Heart right ventricle (tissue), 16 donors: Measurements from ENCODE around the gene SRD5A3. TPM values are rescaled to one million over a fixed set of nuclear protein-coding genes. Genes with fewer than 3 reads are reported as not detected.
A peak's percentile ranks its signal among the peaks of the same experiment; 100 is the strongest.
"Not testable (repeated sequence)": the region's sequence is repeated elsewhere in the genome, so short reads cannot be mapped to it uniquely, and the experiment has no call there.

Source experiments
- ATAC-seq, 8 donors: fragments of 200-7000 bp; cut with Tn5 transposase; one replicate each; pipeline ENCODE4 v1.9.1; 2020; ENCODE audit warnings: mild to moderate bottlenecking in 8 of 8, moderate library complexity in 8 of 8, moderate number of reproducible peaks in 1 of 8
- DNase-seq, 2 donors: peaks; one replicate each; pipeline ENCODE4 v3.0.0-alpha.2; 2020
- H3K27ac ChIP-seq, 10 donors: fragments of 200-600 bp; sonication (generic) in 2 of 10; one replicate each; pipeline versions ENCODE4 v1.5.0 to v1.8.0; 2020 to 2022; ENCODE audit warnings: mild to moderate bottlenecking in 3 of 10
- H3K27me3 ChIP-seq, 7 donors: fragments of 200-600 bp; one replicate each; pipeline ENCODE4 v1.8.0; 2021 to 2022; ENCODE audit warnings: mild to moderate bottlenecking in 2 of 7
- H3K36me3 ChIP-seq, 9 donors: fragments of 200-600 bp; sonication (generic) in 1 of 9; one replicate each; pipeline versions ENCODE4 v1.5.0 to v1.8.0; 2020 to 2022; ENCODE audit warnings: mild to moderate bottlenecking in 2 of 9
- H3K4me1 ChIP-seq, 9 donors: fragments of 200-600 bp; sonication (generic) in 1 of 9; one replicate each; pipeline versions ENCODE4 v1.5.0 to v1.8.0; 2020 to 2022; ENCODE audit warnings: mild to moderate bottlenecking in 4 of 9
- H3K4me3 ChIP-seq, 10 donors: fragments of 200-600 bp; sonication (generic) in 2 of 10; one replicate each; pipeline versions ENCODE4 v1.5.0 to v1.8.0; 2020 to 2022; ENCODE audit warnings: mild to moderate bottlenecking in 7 of 10, moderate library complexity in 2 of 10
- H3K9me3 ChIP-seq, 11 donors: fragments of 200-600 bp in 10 of 11; sonication (generic) in 2 of 11; one replicate each; pipeline versions ENCODE4 v1.5.0 to v1.8.0; 2013 to 2022; ENCODE audit warnings: mild to moderate bottlenecking in 2 of 11, control low read depth in 1 of 11, moderate library complexity in 1 of 11
- WGBS, 2 donors: extraction: QIAGEN DNeasy Blood & Tissue Kit; methylation state at CpG; one replicate each; pipeline ENCODE4 v1.1.7; 2013; ENCODE audit warnings: inconsistent platforms in 1 of 2; 5-methylcytosine and 5-hydroxymethylcytosine counted together
- intact Hi-C, 10 donors: fragments of 100-400 bp; cut with DNase I; formaldehyde crosslinking; loops; one replicate each; pipeline versions ENCODE4 v1.11.1 to v1.14.2; 2022
- polyA plus RNA-seq, 2 donors: library from polyadenylated mRNA; stranded (reverse); fragments of 200-250 nt; gene quantifications; one replicate each; pipeline ENCODE4 v1.2.3, GENCODE V29; 2013
- total RNA-seq, 10 donors: library from RNA; stranded (reverse); fragmentation: NEBNext Ultra II Directional in 3 of 10; extraction: Animal tissue kit (Norgen Biotek cat#: 25700) in 3 of 10; gene quantifications; one replicate each; pipeline versions ENCODE4 v1.2.1 to v1.2.4, GENCODE V29; 2021 to 2023
- TF ChIP-seq, protein P1 (sequence below), 9 donors: fragments of 200-600 bp; sonication (generic) in 2 of 9; IDR thresholded peaks; one replicate each; pipeline versions ENCODE4 v1.5.0 to v1.8.0; 2021 to 2022; ENCODE audit warnings: antibody characterized with exemption in 9 of 9, mild to moderate bottlenecking in 5 of 9, moderate library complexity in 1 of 9
- donor health status: Arrhythmogenic right ventricular cardiomyopathy.
- donor health status: ischemic (EF 13 %, LVEDD 7.1; RV severe dilation, severe dysfunction).
- donor health status: healthy with polysubstance abuse.
- donor health status: DM: no; HTN: yes; CAD: no.
- donor health status: DM: no; HTN: no; CAD: no.
- donor health status: ischemic (EF 25% LVEDD 6.9; RV normal size, moderate dysfunction).
- donor health status: ischemic (EF 25% LVEDD 5.7; RV mildly dilated, moderate dysfunction).
- donor health status: healthy.
- donor health status: DM: yes; HTN: yes; CAD: no.
- donor health status: Ischemic cardiomyopathy.
- donor health status: ischemic (EF 35%, LVEDD 5.7; RV mildly dilated, moderate dysfunction).
- donor health status: nonischemic (EF 11% LVEDD 7.7; RV severe dilation, severe dysfunction).
- donor health status: DM: yes; HTN: yes; CAD: no.
- donor health status: PGD.
- donor health status: ischemic (EF 29% LVEDD 5.4; RV normal size, mild dysfunction).
- donor health status: nonischemic (EF 23%, LVEDD 6.1; RV moderate dilation, normal function).

Gene SRD5A3
- total and polyA plus RNA-seq, 12 donors = 4.4 to 14.6 (median 7.7) TPM

DNA sequence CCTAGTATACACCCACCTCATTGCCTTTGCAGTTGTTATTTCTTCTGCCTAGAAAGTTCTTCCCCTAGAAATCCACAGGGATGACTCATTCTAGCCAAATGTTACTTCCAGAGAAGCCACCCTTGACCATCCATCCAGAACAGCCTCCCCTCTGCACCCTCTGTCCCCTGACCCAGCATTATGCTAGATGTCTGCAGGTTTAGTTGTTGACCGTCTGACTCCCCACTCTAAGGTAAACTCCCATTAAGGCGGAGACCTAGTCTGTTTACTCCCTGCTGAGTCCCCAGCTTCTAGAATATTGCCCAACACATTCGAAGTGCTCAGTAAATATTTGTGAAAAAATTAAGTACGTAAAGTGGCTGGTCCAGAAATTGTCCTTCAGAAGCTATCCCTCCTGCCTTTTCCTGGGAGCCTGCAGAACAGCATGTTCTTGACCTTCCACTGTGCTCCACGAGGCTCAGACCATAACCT lies 11.0 kb downstream of the SRD5A3 start:
- ATAC-seq (no peak), DNase-seq (no peak)
- intact Hi-C loops = loop anchor here in 1 of 10 donors (10.0 kb wide), 1 partner anchor 508 kb away; no protein-coding TSS in a partner anchor
- 94 to 96% methylated on average over 5 of the region's 5 CpGs for WGBS, 2 donors
- Histone ChIP-seq H3K36me3 (peaks cover 0 to 10% (median 2%) of the 10 kb centered on the region in 9 donors), H3K9me3 (no peaks in the 10 kb centered on the region), H3K27me3 (no peaks in the 10 kb centered on the region), H3K27ac (no peak overlapping the region), H3K4me3 (no peak overlapping the region), H3K4me1 (peaks cover 2 to 38% (median 18%) of the 10 kb centered on the region in 9 donors)
- TF ChIP-seq, protein P1, sequence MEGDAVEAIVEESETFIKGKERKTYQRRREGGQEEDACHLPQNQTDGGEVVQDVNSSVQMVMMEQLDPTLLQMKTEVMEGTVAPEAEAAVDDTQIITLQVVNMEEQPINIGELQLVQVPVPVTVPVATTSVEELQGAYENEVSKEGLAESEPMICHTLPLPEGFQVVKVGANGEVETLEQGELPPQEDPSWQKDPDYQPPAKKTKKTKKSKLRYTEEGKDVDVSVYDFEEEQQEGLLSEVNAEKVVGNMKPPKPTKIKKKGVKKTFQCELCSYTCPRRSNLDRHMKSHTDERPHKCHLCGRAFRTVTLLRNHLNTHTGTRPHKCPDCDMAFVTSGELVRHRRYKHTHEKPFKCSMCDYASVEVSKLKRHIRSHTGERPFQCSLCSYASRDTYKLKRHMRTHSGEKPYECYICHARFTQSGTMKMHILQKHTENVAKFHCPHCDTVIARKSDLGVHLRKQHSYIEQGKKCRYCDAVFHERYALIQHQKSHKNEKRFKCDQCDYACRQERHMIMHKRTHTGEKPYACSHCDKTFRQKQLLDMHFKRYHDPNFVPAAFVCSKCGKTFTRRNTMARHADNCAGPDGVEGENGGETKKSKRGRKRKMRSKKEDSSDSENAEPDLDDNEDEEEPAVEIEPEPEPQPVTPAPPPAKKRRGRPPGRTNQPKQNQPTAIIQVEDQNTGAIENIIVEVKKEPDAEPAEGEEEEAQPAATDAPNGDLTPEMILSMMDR (IDR thresholded peaks at IDR 0.05) = no peak

DNA sequence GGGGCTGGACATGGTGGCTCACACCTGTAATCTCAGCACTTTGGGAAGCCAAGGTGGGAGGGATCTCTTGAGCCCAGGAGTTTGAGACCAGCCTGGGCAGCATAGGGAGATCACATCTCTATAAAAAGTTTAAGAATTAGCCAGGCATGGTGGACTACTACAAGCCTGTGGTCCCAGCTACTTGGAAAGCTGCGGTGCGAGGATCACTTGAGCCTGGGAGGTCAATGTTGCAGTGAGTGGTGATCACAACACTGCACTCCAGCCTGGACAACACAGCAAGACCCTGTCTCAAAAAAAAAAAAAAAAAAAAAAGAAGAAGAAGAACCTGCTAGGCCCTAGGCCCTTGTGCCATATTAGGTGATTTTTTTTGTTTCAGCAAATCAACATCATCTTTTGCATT lies 12.2 kb downstream of the SRD5A3 start:
- peaks cover 2 to 38% (median 18%) of the 10 kb centered on the region in 9 donors for H3K4me1 ChIP-seq
- WGBS, 2 donors = 97 to 100% methylated on average over 2 of the region's 2 CpGs
- H3K27me3 ChIP-seq = no peaks in the 10 kb centered on the region
- H3K36me3 ChIP-seq = peaks cover 0 to 10% (median 2%) of the 10 kb centered on the region in 9 donors
- DNase-seq (no peak), ATAC-seq (no peak)
- peak overlapping the region in 5 of 10 donors; percentile 1 to 58 (median 47) for H3K27ac ChIP-seq
- no peak overlapping the region for H3K4me3 ChIP-seq
- intact Hi-C loops = loop anchor here in 1 of 10 donors (10.0 kb wide), 1 partner anchor 507 kb away; no protein-coding TSS in a partner anchor
- H3K9me3 ChIP-seq = no peaks in the 10 kb centered on the region
- TF ChIP-seq, protein P1 (IDR thresholded peaks at IDR 0.05) = no peak

DNA sequence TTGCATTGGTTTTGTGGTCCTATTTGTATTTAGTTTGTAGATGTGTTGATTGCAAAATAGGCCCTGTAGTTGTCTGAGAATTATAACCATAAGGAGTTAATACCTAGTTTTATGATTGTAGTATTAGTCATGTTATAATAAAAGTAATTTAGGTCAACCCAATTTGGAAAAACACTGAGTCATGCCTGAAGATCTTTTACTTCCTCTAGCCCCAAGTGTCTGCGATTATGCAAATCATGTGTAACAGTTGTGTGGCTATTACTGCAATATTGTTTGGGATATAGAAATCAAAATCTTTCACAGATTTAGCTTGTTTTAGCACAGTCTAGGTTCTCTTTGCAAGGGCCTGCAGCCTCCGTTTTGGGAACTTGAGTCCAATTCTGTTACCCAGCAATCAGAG lies 12.6 kb downstream of the SRD5A3 start:
- TF ChIP-seq, protein P1 (IDR thresholded peaks at IDR 0.05) = no peak
- Histone ChIP-seq H3K36me3 (peaks cover 0 to 11% (median 1%) of the 10 kb centered on the region in 9 donors), H3K9me3 (no peaks in the 10 kb centered on the region), H3K27ac (peak overlapping the region in 9 of 10 donors; percentile 1 to 85 (median 54)), H3K4me1 (peaks cover 2 to 38% (median 18%) of the 10 kb centered on the region in 9 donors), H3K27me3 (no peaks in the 10 kb centered on the region), H3K4me3 (no peak overlapping the region)
- 50 to 78% methylated on average over 2 of the region's 2 CpGs for WGBS, 2 donors
- DNase-seq = no peak
- peak in 6 of 8 donors; percentile 50 to 82 (median 68) for ATAC-seq
- intact Hi-C loops = loop anchor here in 1 of 10 donors (10.0 kb wide), 1 partner anchor 506 kb away; no protein-coding TSS in a partner anchor

DNA sequence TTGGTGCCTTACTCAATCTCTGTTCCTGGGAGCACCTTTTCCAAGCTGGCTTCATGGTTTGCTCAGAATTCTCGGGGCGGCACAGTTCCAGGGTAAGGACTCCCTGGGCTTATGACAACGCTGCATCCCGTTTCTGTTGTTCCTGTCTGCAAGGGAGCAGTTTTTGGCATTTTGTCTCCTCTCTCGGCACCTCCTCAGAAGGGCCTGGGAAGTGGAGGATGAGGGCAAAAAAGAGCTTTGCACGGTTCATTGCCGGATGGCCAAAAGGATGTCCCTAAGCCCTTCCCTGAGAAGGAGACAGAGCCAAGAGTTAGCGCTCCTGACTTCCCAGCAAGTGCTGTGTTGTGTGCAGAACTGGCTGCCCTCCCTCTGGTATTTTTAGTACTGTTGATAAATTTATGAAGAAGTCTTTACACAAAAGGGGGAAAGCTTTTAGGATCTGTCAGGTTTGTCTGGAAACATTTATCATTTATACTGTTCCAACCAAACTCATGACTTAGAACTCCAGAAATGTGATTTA lies 13.4 kb downstream of the SRD5A3 start:
- 52 to 69% methylated on average over 8 of the region's 8 CpGs for WGBS, 2 donors
- H3K4me1 ChIP-seq = peaks cover 2 to 38% (median 18%) of the 10 kb centered on the region in 9 donors
- H3K4me3 ChIP-seq = peak overlapping the region in 2 of 10 donors; percentile 11 to 20
- intact Hi-C loops = loop anchor here in 1 of 10 donors (10.0 kb wide), 1 partner anchor 505 kb away; no protein-coding TSS in a partner anchor
- peak; percentile 61 to 90 (median 82) for ATAC-seq
- H3K27ac ChIP-seq = peak overlapping the region in 9 of 10 donors; percentile 1 to 85 (median 54)
- TF ChIP-seq, protein P1 (IDR thresholded peaks at IDR 0.05) = no peak
- DNase-seq = peak in 1 of 2 donors; percentile 43
- H3K36me3 ChIP-seq = peaks cover 0 to 12% (median 0%) of the 10 kb centered on the region in 9 donors
- H3K9me3 ChIP-seq = no peaks in the 10 kb centered on the region
- H3K27me3 ChIP-seq = no peaks in the 10 kb centered on the region

DNA sequence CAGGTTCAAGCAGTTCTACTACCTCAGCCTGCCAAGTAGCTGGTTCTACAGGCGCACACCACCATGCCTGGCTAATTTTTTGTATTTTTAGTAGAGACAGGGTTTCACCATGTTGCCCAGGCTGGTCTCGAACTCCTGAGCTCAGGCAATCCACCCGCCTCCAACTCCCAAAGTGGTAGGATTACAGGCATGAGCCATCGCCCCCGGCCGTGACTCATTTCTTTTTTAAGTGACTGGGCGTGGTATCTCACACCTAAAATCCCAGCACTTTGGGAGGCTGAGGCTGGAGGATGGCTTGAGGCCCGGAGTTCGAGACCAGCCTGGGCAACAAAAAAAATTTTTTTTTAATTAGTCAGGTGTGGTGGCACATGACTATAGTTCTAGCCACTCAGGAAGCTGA lies 16.9 kb downstream of the SRD5A3 start:
- H3K4me3 ChIP-seq, ATAC-seq, H3K9me3 ChIP-seq, H3K27ac ChIP-seq, H3K27me3 ChIP-seq, DNase-seq: not testable (repeated sequence)
- intact Hi-C loops = loop anchor here in 1 of 10 donors (5.0 kb wide), 1 partner anchor 34 kb away; the partner anchor contains the start of gene TMEM165
- Histone ChIP-seq H3K36me3 (peaks cover 0 to 39% (median 0%) of the 10 kb centered on the region in 9 donors), H3K4me1 (peaks cover 2 to 33% (median 16%) of the 10 kb centered on the region in 9 donors)
- 94 to 97% methylated on average over 9 of the region's 9 CpGs for WGBS, 2 donors
